ENCODE measurements around the gene GPC6.

The GPC6 gene

GRCh38 chr13:94444826-94445225, 1218.2 kb downstream of the GPC6 start:
- DNase-seq = no peak

GRCh38 chr13:94454334-94454733, 1227.7 kb downstream of the GPC6 start:
- DNase-seq = no peak

GRCh38 chr13:94454906-94455305, 1228.3 kb downstream of the GPC6 start:
- DNase-seq = no peak

- no peak for DNase-seq
These were observed 1228.8 kb downstream of the GPC6 start for GRCh38 chr13:94455414-94455813.

Data from fibroblast of skin of back (primary cell).